SH-SY5Y (cell line): ENCODE measurements around the gene GRIK2.

Experiments used
- GATA2 ChIP-seq: IDR thresholded peaks from 2 replicates; pipeline ENCODE4 v1.6.1; 2011; ENCODE audit warnings: mild to moderate bottlenecking, low read depth, low read length
- GATA3 ChIP-seq: IDR thresholded peaks from 2 replicates; pipeline ENCODE4 v1.6.1; 2011; ENCODE audit warnings: low read depth, mild to moderate bottlenecking, low read length, moderate library complexity

- TF ChIP-seq GATA2 (no peak), GATA3 (no peak)
Observed at GRCh38 chr6:102023977-102024657, 630.6 kb downstream of the GRIK2 start.
